ENCODE results near the gene AXIN1. TPM values are rescaled to one million over a fixed set of nuclear protein-coding genes. Genes with fewer than 3 reads are reported as not detected.

AXIN1 gene
- total and polyA plus RNA-seq, 2 donors (not counting 3 experiments of a cell fraction or from before 2014, with no cell fraction given), result 8.3 to 21.9 TPM

DNA sequence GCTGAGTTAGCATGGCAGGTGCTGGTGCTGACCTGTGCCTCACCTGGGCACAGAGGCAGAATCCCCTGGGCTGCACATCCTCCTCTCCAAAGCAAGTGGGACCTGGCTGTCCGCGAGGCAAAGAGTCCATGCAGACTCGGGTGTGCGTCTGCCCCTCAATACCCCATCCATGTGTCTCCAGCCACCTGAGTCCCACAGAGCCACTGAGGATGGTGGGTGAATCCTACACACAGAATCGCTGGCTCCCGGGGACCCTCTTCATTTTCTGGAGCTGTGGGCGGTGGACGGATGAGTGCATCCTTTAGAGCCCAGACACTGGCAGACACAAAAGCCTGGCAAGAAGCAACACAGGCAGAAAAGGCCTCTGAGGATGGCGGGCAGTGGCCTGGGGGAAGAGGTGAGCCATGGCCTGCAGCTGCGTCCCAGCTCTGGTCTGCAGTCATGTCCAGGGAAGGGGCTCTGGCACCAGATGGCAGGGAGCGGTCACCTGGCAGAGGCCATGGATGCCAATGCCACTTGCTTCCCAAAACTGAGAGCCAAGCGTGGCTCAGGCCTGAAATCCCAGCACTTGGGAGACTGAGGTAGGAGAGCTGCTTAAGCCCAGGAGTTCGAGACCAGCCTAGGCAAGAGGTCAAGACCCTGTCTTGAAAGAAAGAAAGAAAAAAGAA lies 29.9 kb downstream of the AXIN1 start:
- POLR2A ChIA-PET, result no interaction called here
- H3K27ac ChIP-seq (ENCODE audit: insufficient read depth, low read depth, low read length), result no peak overlapping the region
- no peaks in the 10 kb centered on the region for H3K9me3 ChIP-seq (replicated peaks; ENCODE audit: control insufficient read depth, insufficient read depth, low read length)
- no peaks in the 10 kb centered on the region for H3K9me1 ChIP-seq (replicated peaks; ENCODE audit: control insufficient read depth, extremely low read depth, insufficient read depth, low read length)
- peaks cover 68% of the 10 kb centered on the region for H3K79me2 ChIP-seq (ENCODE audit: control insufficient read depth, insufficient read depth, low read length)
- DNase-seq (ENCODE audit: low read depth, low spot score) (no peak), FAIRE-seq (no peak)
- no peak overlapping the region for H3K9ac ChIP-seq (replicated peaks; ENCODE audit: extremely low read depth, insufficient read depth, low read length)
- TF ChIP-seq GATA2 (IDR thresholded peaks at IDR 0.05; ENCODE audit: insufficient read depth, insufficient read length, low read depth, low read length) (no peak), FOS (IDR thresholded peaks at IDR 0.05; ENCODE audit: borderline replicate concordance, insufficient read depth, low read length) (no peak), POLR2AphosphoS5 (IDR thresholded peaks at IDR 0.05; ENCODE audit: insufficient read depth, low read depth, low read length) (no peak), MYC (IDR thresholded peaks at IDR 0.05; ENCODE audit: low read depth, low read length) (no peak), POLR2A (IDR thresholded peaks at IDR 0.05; ENCODE audit: low read depth, low read length) (no peak), JUN (IDR thresholded peaks at IDR 0.05; ENCODE audit: borderline replicate concordance, insufficient read depth, insufficient read length, low read depth) (no peak), EZH2 (IDR thresholded peaks at IDR 0.05; ENCODE audit: borderline replicate concordance, low read depth, low read length, severe bottlenecking) (no peak)
- TF ChIP-seq, protein P1, sequence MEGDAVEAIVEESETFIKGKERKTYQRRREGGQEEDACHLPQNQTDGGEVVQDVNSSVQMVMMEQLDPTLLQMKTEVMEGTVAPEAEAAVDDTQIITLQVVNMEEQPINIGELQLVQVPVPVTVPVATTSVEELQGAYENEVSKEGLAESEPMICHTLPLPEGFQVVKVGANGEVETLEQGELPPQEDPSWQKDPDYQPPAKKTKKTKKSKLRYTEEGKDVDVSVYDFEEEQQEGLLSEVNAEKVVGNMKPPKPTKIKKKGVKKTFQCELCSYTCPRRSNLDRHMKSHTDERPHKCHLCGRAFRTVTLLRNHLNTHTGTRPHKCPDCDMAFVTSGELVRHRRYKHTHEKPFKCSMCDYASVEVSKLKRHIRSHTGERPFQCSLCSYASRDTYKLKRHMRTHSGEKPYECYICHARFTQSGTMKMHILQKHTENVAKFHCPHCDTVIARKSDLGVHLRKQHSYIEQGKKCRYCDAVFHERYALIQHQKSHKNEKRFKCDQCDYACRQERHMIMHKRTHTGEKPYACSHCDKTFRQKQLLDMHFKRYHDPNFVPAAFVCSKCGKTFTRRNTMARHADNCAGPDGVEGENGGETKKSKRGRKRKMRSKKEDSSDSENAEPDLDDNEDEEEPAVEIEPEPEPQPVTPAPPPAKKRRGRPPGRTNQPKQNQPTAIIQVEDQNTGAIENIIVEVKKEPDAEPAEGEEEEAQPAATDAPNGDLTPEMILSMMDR (IDR thresholded peaks at IDR 0.05; ENCODE audit: extremely low read depth in 1 of 2, insufficient read depth in 1 of 2, low read depth in 1 of 2, low read length in 2 of 2), result no peak
- TF ChIP-seq, protein P2, sequence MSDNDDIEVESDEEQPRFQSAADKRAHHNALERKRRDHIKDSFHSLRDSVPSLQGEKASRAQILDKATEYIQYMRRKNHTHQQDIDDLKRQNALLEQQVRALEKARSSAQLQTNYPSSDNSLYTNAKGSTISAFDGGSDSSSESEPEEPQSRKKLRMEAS (IDR thresholded peaks at IDR 0.05; ENCODE audit: insufficient read depth, insufficient read length), result no peak
- CTCF ChIA-PET, result interaction anchor here (1.4 kb wide), 1 partner anchor 15 kb away, joined by 3 read pairs; no protein-coding TSS in a partner anchor
- H3K4me1 ChIP-seq (ENCODE audit: control insufficient read depth, extremely low read depth, insufficient read depth, low read length), result peaks cover 10% of the 10 kb centered on the region
- no peaks in the 10 kb centered on the region for H4K20me1 ChIP-seq (replicated peaks; ENCODE audit: control insufficient read depth, extremely low read depth, insufficient read depth, low read length)
- dilution Hi-C loops (cut with MboI; ENCODE audit: extremely low pct_ligation_motif_present, low sequenced_read_pairs), result no loop called here
- H3K36me3 ChIP-seq (ENCODE audit: control insufficient read depth in 2 of 2, extremely low read depth in 1 of 2, insufficient read depth in 2 of 2, low read length in 2 of 2), result peaks cover 0 to 2% of the 10 kb centered on the region in 2 experiments
- no TSS peak for BruUV-seq (replicated peaks)
- H3K27me3 ChIP-seq (ENCODE audit: control insufficient read depth in 2 of 2, insufficient read depth in 2 of 2, low read length in 2 of 2), result no peaks in the 10 kb centered on the region
- H3K4me3 ChIP-seq (replicated peaks in 1 of 3; ENCODE audit: insufficient read depth in 1 of 3, low read depth in 1 of 3, low read length in 3 of 3), result no peak overlapping the region
- no peak overlapping the region for H3K4me2 ChIP-seq (ENCODE audit: insufficient read depth, low read length)
- intact Hi-C loops (cut with micrococcal nuclease), result no loop called here
- no peak overlapping the region for H2AFZ ChIP-seq (ENCODE audit: low read depth, low read length)

All from endothelial cell of umbilical vein (primary cell).